ENCODE results near the gene PDLIM1.

Gene PDLIM1

DNA sequence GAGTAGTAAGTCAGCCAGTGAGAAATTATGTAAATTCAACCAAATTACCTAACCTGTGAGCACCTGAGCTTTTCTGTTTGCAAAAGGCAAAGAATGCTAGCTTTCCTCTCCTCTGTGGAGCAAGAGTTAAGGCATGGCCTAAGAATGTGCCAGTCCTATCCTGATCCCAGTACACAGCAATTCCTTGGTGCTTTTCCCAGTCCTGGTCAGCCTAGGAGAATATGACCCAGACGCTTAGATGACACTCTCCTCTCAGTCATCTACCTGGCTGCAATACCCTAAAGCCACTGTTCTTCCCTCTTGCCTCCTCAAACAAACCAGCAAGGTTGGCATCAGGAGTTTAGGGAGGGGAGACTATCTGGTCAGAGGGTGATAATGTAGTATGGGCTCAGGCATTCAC lies 4.1 kb downstream of the PDLIM1 start:
- DNase-seq (ENCODE audit: low spot score): no peak
- in situ Hi-C loops (cut with MboI; ENCODE audit: low pct_unique_long_range_greater_than_20kb, low sequenced_read_pairs, unreplicated experiment): no loop called here
- TF ChIP-seq, protein P1, sequence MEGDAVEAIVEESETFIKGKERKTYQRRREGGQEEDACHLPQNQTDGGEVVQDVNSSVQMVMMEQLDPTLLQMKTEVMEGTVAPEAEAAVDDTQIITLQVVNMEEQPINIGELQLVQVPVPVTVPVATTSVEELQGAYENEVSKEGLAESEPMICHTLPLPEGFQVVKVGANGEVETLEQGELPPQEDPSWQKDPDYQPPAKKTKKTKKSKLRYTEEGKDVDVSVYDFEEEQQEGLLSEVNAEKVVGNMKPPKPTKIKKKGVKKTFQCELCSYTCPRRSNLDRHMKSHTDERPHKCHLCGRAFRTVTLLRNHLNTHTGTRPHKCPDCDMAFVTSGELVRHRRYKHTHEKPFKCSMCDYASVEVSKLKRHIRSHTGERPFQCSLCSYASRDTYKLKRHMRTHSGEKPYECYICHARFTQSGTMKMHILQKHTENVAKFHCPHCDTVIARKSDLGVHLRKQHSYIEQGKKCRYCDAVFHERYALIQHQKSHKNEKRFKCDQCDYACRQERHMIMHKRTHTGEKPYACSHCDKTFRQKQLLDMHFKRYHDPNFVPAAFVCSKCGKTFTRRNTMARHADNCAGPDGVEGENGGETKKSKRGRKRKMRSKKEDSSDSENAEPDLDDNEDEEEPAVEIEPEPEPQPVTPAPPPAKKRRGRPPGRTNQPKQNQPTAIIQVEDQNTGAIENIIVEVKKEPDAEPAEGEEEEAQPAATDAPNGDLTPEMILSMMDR (IDR thresholded peaks at IDR 0.05; ENCODE audit: extremely low read depth, insufficient read depth, missing control alignments): no peak

- in situ Hi-C loops (cut with MboI; ENCODE audit: low pct_unique_long_range_greater_than_20kb, low sequenced_read_pairs, unreplicated experiment): no loop called here
- no peak for DNase-seq (ENCODE audit: low spot score)
- TF ChIP-seq, protein P1 (IDR thresholded peaks at IDR 0.05; ENCODE audit: extremely low read depth, insufficient read depth, missing control alignments): no peak
Measured at GRCh38 chr10:95285556-95285955, 5.2 kb downstream of the PDLIM1 start.

- in situ Hi-C loops (cut with MboI; ENCODE audit: low pct_unique_long_range_greater_than_20kb, low sequenced_read_pairs, unreplicated experiment): no loop called here
- TF ChIP-seq, protein P1 (IDR thresholded peaks at IDR 0.05; ENCODE audit: extremely low read depth, insufficient read depth, missing control alignments): no peak
- no peak for DNase-seq (ENCODE audit: low spot score)
Measured at GRCh38 chr10:95284807-95285206, 6.0 kb downstream of the PDLIM1 start.

- TF ChIP-seq, protein P1 (IDR thresholded peaks at IDR 0.05; ENCODE audit: extremely low read depth, insufficient read depth, missing control alignments): no peak
- no peak for DNase-seq (ENCODE audit: low spot score)
- in situ Hi-C loops (cut with MboI; ENCODE audit: low pct_unique_long_range_greater_than_20kb, low sequenced_read_pairs, unreplicated experiment): no loop called here
Measured at GRCh38 chr10:95282107-95282506, 8.7 kb downstream of the PDLIM1 start.

DNA sequence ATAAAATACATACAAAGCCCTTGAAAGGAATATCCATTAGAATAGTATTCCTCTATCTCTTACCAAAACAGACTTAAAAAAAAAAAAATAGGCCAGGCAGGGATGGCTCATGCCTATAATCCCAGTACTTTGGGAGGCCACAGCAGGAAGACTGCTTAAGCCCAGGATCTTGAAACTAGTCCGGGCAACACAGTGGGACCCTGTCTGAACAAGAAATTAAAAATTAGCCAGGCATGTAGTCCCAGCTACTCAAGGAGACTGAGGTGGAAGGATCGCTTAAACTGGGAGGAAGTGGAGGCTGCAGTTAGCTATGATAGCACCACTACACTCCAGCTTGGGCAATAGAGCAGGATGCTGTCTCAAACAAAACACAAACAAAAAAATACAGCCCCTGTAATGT lies 9.6 kb downstream of the PDLIM1 start:
- TF ChIP-seq, protein P1 (IDR thresholded peaks at IDR 0.05; ENCODE audit: extremely low read depth, insufficient read depth, missing control alignments): no peak
- in situ Hi-C loops (cut with MboI; ENCODE audit: low pct_unique_long_range_greater_than_20kb, low sequenced_read_pairs, unreplicated experiment): no loop called here
- DNase-seq (ENCODE audit: low spot score): no peak

DNA sequence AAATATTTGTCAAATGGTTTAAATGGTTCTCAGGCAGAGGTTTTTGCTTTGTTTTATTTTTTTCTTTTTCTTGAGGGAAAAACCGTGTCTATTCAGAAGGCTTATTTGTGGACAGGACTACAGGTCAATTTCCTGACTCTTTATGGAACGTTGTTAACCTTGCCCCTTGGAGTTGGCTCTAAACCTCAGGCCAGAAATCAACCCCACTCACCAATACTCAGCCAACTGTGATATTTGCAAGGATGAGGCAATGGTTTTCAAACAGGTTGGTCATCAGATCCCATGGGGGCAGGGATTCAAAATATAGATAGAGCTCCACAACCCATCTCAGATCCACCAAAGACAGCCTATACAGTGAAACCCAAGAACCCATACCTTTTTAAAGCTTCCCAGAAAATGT lies 10.2 kb downstream of the PDLIM1 start:
- no peak for DNase-seq (ENCODE audit: low spot score)
- TF ChIP-seq, protein P1 (IDR thresholded peaks at IDR 0.05; ENCODE audit: extremely low read depth, insufficient read depth, missing control alignments): no peak
- in situ Hi-C loops (cut with MboI; ENCODE audit: low pct_unique_long_range_greater_than_20kb, low sequenced_read_pairs, unreplicated experiment): no loop called here

All from GM13977 (cell line).